Gastrocnemius medialis (tissue), 4 donors: ENCODE data around the gene ACVRL1. TPM values are rescaled to one million over a fixed set of nuclear protein-coding genes. Genes with fewer than 3 reads are reported as not detected.

ENCODE experiments used
- ATAC-seq, 2 donors: fragments of 150-250 bp; one replicate each; pipeline ENCODE4 v1.9.1; 2016
- DNase-seq, 2 donors: peaks; one replicate each; pipeline ENCODE4 v3.0.0-alpha.2; 2019
- H3K27ac ChIP-seq, 4 donors: fragments of 200-600 bp; sonication (generic); 1 replicate in 1 of 4; 2 replicates in 3 of 4; pipeline ENCODE4 v1.5.1; 2016 to 2018; ENCODE audit warnings: mild to moderate bottlenecking in 2 of 4, moderate library complexity in 1 of 4
- H3K27me3 ChIP-seq, 3 donors: fragments of 200-600 bp; sonication (generic) in 2 of 3; 1 replicate in 1 of 3; 2 replicates in 2 of 3; pipeline versions ENCODE4 v1.5.1 to v1.6.0; 2016 to 2019; ENCODE audit warnings: mild to moderate bottlenecking in 1 of 3, moderate library complexity in 1 of 3
- H3K36me3 ChIP-seq, 2 donors: fragments of 200-600 bp; sonication (generic) in 1 of 2; one replicate each; pipeline ENCODE4 v1.5.1; 2017 to 2018
- H3K4me1 ChIP-seq, 2 donors: fragments of 200-600 bp; sonication (generic) in 1 of 2; one replicate each; pipeline ENCODE4 v1.5.1; 2016 to 2017; ENCODE audit warnings: mild to moderate bottlenecking in 2 of 2
- H3K4me3 ChIP-seq, 4 donors: fragments of 200-600 bp; sonication (generic) in 3 of 4; 1 replicate in 1 of 4; 2 replicates in 3 of 4; pipeline ENCODE4 v1.5.1; 2016 to 2019; ENCODE audit warnings: mild to moderate bottlenecking in 2 of 4
- H3K9me3 ChIP-seq, 3 donors: fragments of 200-600 bp; sonication (generic) in 2 of 3; 1 replicate in 1 of 3; 2 replicates in 2 of 3; pipeline ENCODE4 v1.5.1; 2016 to 2019
- POLR2A ChIP-seq, 2 donors: fragments of 450-650 bp; IDR thresholded peaks; one replicate each; pipeline ENCODE4 v1.6.1; 2017; ENCODE audit warnings: antibody characterized with exemption in 2 of 2, mild to moderate bottlenecking in 2 of 2, moderate library complexity in 2 of 2
- in situ Hi-C, 4 donors: fragments of 200-750 bp; cut with MboI; loops; one replicate each; pipeline versions ENCODE4 v1.15.0 to v1.8.0; 2017; ENCODE audit warnings: low sequenced_read_pairs in 4 of 4
- intact Hi-C: fragments of 100-400 bp; cut with DNase I; formaldehyde crosslinking; loops from one replicate; pipeline ENCODE4 v1.15.1; 2023; ENCODE audit warnings: low total_unique reads
- total RNA-seq, 4 donors: library from RNA; depleted of rRNA; stranded (reverse); fragments of >200 nt; gene quantifications; one replicate each; pipeline versions ENCODE4 v1.1.0 to v1.2.3, GENCODE V29; 2016
- TF ChIP-seq, protein P1 (sequence below), 5 experiments: fragments of 450-650 bp in 3 of 5; fragments of 200-600 bp in 2 of 5; sonication (generic) in 2 of 5; IDR thresholded peaks in 4 of 5; conservative IDR thresholded peaks in 1 of 5; 1 replicate in 4 of 5; 2 replicates in 1 of 5; pipeline ENCODE4 v1.5.1; 2016 to 2019; ENCODE audit warnings: antibody characterized with exemption in 5 of 5, mild to moderate bottlenecking in 3 of 5, moderate library complexity in 3 of 5

ACVRL1 gene
- total RNA-seq, 4 donors from 2014 or later: 37.1 to 53.5 (median 43.3) TPM

GRCh38 chr12:51901881-51902280 lies 5.4 kb upstream of the ACVRL1 start:
- Histone ChIP-seq H3K27ac (no peak overlapping the region), H3K9me3 (no peaks in the 10 kb centered on the region), H3K4me3 (no peak overlapping the region), H3K36me3 (no peaks in the 10 kb centered on the region), H3K4me1 (peaks cover 8 to 15% of the 10 kb centered on the region in 2 donors), H3K27me3 (peaks cover 2 to 10% (median 6%) of the 10 kb centered on the region in 3 donors)
- intact Hi-C loops: no loop called here
- no peak for DNase-seq
- in situ Hi-C loops: no loop called here
- ATAC-seq: no peak
- TF ChIP-seq POLR2A (IDR thresholded peaks at IDR 0.05): no peak
- TF ChIP-seq, protein P1, sequence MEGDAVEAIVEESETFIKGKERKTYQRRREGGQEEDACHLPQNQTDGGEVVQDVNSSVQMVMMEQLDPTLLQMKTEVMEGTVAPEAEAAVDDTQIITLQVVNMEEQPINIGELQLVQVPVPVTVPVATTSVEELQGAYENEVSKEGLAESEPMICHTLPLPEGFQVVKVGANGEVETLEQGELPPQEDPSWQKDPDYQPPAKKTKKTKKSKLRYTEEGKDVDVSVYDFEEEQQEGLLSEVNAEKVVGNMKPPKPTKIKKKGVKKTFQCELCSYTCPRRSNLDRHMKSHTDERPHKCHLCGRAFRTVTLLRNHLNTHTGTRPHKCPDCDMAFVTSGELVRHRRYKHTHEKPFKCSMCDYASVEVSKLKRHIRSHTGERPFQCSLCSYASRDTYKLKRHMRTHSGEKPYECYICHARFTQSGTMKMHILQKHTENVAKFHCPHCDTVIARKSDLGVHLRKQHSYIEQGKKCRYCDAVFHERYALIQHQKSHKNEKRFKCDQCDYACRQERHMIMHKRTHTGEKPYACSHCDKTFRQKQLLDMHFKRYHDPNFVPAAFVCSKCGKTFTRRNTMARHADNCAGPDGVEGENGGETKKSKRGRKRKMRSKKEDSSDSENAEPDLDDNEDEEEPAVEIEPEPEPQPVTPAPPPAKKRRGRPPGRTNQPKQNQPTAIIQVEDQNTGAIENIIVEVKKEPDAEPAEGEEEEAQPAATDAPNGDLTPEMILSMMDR (IDR thresholded peaks at IDR 0.05 in 4 of 5, conservative IDR thresholded peaks at IDR 0.05 in 1 of 5): no peak

- Histone ChIP-seq H3K4me3 (peak overlapping the region in 1 of 4 donors; percentile 12), H3K4me1 (peaks cover 13 to 22% of the 10 kb centered on the region in 2 donors), H3K9me3 (no peaks in the 10 kb centered on the region), H3K27ac (peak overlapping the region; percentile 78 to 91 (median 86)), H3K36me3 (no peaks in the 10 kb centered on the region), H3K27me3 (peaks cover 12 to 18% (median 15%) of the 10 kb centered on the region in 3 donors)
- in situ Hi-C loops (no loop called here), intact Hi-C loops (no loop called here)
- TF ChIP-seq, protein P1 (IDR thresholded peaks at IDR 0.05 in 4 of 5, conservative IDR thresholded peaks at IDR 0.05 in 1 of 5): no peak
- no peak for TF ChIP-seq POLR2A (IDR thresholded peaks at IDR 0.05)
- DNase-seq: no peak
- peak; percentile 67 to 76 for ATAC-seq
Measured at GRCh38 chr12:51904951-51905470, 2.3 kb upstream of the ACVRL1 start.

DNA sequence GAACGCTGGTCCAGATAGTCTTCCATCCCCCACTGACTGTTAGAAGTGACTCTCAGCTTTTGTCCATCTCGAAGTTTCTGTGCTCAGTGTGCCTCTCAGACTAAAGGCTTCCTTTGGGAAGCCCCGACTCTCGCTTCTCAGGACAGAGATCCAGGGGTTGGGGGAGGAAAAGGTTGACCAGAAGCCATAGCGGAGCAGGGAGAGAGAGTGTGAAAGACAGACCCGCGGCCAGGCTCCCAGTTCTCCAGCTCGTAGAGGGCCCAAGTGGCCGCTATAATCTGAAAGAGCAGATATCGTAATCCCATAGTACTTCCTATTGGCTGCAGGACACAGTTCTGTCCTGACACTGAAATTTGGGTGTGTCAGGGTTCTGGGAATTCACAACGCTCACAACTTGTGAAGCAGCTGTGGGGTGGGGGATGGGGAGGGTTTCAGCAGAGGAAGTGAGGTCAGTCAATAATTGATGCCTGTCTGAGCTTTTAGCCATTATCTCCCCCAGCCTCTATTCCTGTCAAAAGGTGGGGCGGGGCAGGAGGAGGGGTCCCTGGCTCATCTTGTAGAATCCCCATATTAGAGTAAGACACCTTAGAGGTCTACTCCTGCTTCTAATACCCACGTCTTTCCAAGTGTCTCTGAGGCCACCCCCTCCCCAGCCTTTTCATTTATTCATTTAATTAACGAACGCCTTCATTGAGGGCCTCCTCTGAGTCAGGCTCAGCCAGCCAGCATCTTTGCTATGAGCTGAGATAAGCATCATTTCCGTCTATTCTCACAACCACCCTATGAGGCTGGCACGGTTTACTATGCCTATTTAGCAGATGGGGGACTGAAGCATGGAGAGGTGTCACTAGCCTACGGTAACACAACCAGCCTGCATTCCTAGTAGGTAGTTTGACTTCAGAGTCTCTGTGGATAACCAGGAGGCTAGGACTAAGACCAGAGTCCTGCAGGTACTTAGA lies 1.6 kb upstream of the ACVRL1 start:
- intact Hi-C loops: no loop called here
- H3K4me3 ChIP-seq: peak overlapping the region; percentile 16 to 67 (median 49)

GRCh38 chr12:51906430-51907082 lies 748 bp upstream of the ACVRL1 start:
- Histone ChIP-seq H3K9me3 (no peaks in the 10 kb centered on the region), H3K4me1 (peaks cover 22 to 36% of the 10 kb centered on the region in 2 donors), H3K27me3 (peaks cover 12 to 18% (median 15%) of the 10 kb centered on the region in 3 donors), H3K4me3 (peak overlapping the region; percentile 44 to 70 (median 60)), H3K27ac (peak overlapping the region; percentile 78 to 91 (median 86)), H3K36me3 (no peaks in the 10 kb centered on the region)
- DNase-seq (no peak), ATAC-seq (peak in 1 of 2 donors; percentile 2)
- TF ChIP-seq POLR2A (IDR thresholded peaks at IDR 0.05): no peak
- TF ChIP-seq, protein P1 (IDR thresholded peaks at IDR 0.05 in 4 of 5, conservative IDR thresholded peaks at IDR 0.05 in 1 of 5): no peak
- in situ Hi-C loops (no loop called here), intact Hi-C loops (no loop called here)

More for the DNA sequence above, 1.6 kb upstream of the ACVRL1 start:
- ATAC-seq (peak; percentile 69 to 78), DNase-seq (peak; percentile 70 to 83)
- H3K4me1 ChIP-seq: peaks cover 19 to 29% of the 10 kb centered on the region in 2 donors
- peaks cover 12 to 18% (median 15%) of the 10 kb centered on the region in 3 donors for H3K27me3 ChIP-seq
- no peaks in the 10 kb centered on the region for H3K36me3 ChIP-seq
- in situ Hi-C loops: no loop called here
- H3K27ac ChIP-seq: peak overlapping the region; percentile 78 to 91 (median 86)
- TF ChIP-seq POLR2A (IDR thresholded peaks at IDR 0.05): peak; percentile 25 to 31
- TF ChIP-seq, protein P1 (IDR thresholded peaks at IDR 0.05 in 4 of 5, conservative IDR thresholded peaks at IDR 0.05 in 1 of 5): no peak
- no peaks in the 10 kb centered on the region for H3K9me3 ChIP-seq
